LHCN-M2 (cell line): ENCODE data around the gene LSS. TPM values are rescaled to one million over a fixed set of nuclear protein-coding genes. Genes with fewer than 3 reads are reported as not detected.
A peak's percentile ranks its signal among the peaks of the same experiment; 100 is the strongest.
"Not testable (repeated sequence)": the region's sequence is repeated elsewhere in the genome, so short reads cannot be mapped to it uniquely, and the experiment has no call there.

Source experiments
- DNase-seq: peaks from one replicate; pipeline ENCODE4 v3.0.0-alpha.2; 2012; ENCODE audit warnings: low read depth
- total RNA-seq: library from RNA; depleted of rRNA; stranded (reverse); fragments of >200 nt; gene quantifications from 2 replicates; pipeline ENCODE4 v1.2.3, GENCODE V29; 2014

The LSS gene
- total RNA-seq, 1 experiment from 2014 or later = 65.3 TPM

GRCh38 chr21:46153247-46154154, 75.1 kb downstream of the LSS start:
- peak; percentile 28 for DNase-seq

DNA sequence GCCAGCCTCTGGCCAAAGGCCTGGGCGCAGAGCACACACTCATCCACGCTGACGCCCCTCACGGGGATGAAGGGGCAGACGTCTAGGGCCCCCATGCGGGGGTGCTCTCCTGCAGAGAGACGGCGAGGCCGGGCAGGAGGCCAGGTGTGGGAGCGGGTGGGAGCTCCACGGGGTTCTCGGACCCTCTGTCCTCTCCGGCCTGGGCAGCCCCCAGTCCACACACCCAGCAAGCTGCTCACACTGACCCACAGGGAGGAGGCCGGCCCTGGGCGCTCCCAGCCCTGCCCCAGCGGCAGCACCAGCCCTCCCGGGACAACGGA, 75.7 kb downstream of the LSS start:
- no peak for DNase-seq

- DNase-seq = no peak
Observed at GRCh38 chr21:46151989-46152926, 76.3 kb downstream of the LSS start.

GRCh38 chr21:46151261-46151988, 77.1 kb downstream of the LSS start:
- DNase-seq = no peak

GRCh38 chr21:46150491-46151121, 78.0 kb downstream of the LSS start:
- DNase-seq = no peak

DNA sequence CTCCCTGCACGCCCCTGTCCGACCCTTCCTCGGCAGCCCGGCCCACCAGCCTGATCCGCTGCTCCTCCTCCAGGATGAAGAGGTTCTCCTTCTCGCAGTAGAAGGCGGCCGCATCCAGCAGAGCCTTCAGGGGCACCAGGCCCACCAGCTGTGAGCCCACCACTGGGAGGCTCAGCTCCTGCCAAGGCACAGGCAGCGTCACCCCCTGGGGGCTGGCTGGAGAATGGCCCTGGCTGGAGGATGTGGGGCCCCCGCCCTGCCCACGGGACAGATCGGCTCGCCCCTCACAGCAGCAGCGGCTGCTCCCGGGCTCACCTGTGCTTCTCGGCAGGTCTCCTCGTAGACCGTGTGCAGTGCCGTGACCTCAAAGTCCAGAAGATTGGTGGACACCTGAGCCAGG, 78.5 kb downstream of the LSS start:
- DNase-seq = no peak

- no peak for DNase-seq
Observed at GRCh38 chr21:46149205-46149901, 79.2 kb downstream of the LSS start.

DNA sequence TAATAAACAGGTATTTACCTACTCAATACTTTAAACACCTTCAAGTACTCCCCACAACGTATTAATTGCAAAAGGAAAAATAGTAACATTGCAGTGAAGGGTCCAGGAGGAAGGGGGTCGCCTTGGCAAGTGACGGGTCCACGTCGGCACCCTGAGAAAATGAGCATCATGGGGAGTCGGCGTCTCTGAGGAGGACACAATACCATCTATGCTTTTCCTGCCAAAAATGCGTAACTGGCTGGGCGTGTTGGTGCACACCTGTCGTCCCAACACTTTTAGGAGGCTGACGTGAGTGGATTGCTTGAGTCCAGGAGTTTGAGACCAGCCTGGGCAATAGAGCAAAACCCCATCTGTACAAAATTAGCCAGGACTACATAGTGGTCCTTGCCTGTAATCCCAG, 80.5 kb downstream of the LSS start:
- DNase-seq = no peak

DNA sequence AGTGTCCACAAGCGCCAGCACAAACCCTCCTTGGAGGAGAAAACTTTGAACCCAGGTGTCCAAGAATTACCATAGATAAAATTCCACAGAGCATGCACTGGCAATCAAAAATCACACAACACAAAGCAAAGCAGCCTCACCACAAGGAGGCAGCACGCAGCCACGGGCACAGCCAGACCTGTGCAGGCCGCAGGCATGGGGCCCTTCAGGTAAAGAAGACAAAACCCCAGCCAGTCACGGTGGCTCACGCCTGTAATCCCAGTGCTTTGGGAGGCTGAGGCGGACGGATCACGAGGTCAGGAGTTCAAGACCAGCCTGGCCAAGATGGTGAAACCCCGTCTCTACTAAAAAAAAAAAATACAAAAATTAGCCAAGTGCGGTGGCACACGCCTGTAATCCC, 81.1 kb downstream of the LSS start:
- not testable (repeated sequence) for DNase-seq

GRCh38 chr21:46146856-46147255, 81.7 kb downstream of the LSS start:
- no peak for DNase-seq

DNA sequence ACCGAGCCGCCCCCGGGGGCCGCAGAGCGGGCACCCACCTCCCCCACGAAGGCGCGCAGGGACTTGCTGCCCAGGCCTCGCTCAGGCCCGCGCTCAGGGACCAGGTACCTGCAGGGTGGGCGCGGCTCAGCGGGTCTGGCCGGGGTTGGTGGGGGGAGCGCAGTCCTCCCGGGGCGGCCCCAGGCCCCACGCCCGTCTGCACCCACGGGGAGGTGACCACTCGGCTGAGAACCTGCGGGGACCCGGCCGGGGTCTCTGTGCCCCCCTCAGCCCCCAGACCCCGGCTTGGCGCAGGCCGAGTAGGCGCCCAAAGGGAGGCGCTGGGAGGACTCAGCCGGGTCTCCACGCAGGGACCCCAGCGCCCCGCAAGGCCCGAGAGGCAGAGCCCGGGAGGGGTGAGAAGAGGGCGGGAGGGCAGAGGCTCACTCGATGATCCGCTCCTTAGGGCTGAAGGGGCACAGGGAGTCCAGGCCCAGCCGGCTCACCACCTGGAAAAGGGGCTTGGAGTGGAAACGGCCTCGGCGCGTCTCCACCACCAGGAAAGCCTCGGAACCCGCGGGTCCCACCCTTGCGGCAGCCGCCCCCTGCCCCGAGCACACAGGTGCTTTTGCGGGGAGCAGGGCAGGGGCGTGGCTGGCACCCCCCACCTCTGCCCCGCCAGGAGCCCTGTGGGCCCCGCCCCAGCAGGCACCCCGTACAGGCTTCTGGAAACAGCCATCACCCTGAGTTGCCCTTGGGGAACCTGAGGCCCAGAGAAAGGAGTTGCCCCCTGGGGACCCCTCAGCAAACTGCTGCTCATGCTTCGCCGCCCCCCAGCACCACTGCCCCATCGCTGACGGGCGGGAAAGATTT, 82.5 kb downstream of the LSS start:
- no peak for DNase-seq

DNA sequence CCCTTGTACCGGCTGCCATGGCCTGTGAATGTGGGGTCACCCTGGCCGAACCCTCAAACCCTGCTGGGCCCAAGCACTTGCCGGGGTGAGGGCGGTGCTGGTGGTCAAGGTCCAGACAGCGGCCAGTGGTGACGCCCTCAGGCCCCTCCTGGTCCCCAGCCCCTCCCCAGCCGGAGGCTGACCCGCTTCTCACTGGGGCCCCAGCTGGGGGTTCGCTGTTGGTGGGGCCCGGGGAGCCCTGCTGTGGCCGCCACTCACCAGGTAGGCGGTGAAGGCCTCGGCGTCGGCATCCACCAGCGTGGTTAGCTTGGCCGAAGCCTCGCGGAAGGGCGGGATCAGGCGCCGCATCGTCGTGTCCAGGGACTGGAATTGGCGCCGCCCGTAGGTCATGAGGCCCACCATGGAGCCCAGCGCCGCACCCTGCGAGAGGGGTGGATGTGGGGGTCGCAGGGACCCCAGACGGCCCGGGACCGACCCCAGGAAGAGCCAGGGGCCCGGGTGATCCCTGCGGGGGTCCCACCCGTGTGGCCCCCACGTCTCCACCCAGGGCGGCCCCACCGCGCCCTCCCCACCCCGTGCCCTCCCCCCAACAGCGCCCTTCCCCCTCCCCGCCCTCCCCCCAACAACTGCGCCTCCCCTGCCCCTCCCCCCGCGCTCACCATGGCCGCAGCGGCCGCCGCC, 83.3 kb downstream of the LSS start:
- no peak for DNase-seq

DNA sequence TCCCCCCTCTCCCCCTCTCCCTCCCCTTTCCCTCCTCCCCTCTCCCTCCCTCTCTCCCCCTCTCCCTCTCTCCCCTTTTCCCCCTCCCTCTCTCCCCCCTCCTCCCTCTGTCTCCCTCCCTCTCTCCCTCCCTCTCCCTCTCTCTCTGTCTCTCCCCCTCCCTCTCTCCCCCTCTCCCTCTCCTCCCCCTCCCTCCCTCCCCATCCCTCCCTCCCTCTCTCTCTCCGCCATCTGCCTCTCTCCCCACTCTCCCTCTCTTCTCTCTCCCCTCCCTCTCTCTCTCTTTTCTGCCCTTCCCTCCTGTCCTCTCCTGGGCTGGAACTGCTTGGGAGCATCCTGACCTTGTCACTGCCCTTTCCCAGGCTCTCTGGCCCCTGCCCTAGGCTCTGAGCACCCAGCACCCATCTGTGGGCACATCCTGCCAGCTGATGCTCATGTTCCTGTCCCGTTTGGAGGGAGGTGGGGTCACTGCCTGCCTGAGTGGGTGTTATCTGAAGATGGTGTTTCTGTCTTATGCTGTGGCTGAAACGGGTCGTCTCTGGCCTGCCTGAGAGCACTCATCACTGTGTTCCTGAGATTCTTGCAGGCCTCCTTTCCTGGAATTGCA, 84.0 kb downstream of the LSS start:
- DNase-seq = no peak

DNA sequence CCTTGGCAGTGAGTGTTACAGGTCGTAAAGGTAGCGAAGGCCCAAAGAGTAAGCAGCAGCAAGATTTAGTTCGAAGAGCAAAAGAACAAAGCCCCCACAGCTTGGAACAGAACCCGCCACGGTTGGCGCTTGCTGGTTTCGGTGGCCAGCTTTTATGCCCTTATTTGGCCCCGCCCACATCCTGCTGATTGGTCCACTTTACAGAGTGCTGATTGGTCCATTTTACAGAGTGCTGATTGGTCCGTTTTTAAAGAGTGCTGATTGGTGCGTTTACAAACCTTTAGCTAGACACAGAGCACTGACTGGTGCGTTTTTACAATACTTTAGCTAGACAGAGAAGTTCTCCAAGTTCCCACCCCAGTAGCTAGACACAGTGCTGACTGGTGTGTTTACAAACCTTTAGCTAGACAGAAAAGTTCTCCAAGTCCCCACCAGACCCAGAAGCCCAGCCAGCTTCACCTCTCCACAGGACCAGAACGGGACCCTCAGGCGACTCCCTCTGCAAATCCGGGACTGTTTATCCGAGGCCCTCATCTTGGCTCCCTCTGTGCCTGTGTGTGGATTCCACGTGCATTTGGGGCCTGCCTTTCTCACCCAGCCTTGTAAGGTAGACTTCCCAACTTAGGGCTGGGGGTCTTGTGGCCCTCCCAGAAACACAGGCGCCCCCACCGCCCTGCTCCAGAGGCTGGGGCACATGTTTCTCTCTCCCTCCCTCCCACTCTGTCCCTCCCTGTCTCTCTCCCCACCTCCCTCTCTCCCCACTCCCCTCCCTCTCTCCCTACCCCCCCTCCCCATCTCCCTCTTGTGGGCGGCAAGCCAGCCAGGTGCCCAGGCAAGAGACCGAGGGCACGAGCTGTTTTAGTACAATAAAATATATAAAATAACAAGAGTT, 85.7 kb downstream of the LSS start:
- no peak for DNase-seq

DNA sequence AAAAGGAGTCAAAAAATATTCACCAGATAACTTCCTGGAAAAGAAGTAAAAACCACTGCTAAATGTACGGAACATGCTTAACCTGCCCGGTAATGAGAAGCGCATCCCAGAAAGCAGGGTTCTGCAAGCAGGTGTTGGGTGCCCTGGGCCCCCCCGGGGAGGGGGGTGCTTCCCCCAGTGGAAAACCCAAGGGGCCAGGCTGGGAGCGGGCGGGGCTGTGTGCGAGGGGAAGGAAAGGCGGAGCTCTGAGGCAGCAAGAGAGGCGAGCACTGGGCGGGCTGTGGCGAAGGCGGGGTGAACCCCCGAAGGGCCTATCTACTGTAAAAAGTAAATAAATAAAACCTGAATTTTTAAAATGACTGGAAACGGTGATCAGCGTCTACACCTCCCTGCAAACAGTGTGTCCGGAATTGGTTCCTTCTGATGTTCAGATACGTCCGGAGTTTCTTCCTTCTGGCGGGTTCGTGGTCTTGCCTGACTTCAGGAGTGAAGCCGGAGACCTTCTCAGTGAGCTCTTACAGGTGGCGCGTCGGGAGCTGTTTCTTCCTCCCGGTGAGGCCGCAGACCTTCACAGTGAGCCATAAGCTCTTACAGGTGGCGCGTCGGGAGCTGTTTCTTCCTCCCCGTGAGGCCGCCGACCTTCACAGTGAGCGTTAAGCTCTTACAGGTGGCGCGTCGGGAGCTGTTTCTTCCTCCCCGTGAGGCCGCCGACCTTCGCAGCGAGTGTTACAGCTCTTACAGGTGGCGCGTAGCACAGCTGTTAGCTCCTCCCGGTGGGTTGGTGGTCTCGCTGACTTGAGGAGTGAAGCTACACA, 86.6 kb downstream of the LSS start:
- no peak for DNase-seq

DNA sequence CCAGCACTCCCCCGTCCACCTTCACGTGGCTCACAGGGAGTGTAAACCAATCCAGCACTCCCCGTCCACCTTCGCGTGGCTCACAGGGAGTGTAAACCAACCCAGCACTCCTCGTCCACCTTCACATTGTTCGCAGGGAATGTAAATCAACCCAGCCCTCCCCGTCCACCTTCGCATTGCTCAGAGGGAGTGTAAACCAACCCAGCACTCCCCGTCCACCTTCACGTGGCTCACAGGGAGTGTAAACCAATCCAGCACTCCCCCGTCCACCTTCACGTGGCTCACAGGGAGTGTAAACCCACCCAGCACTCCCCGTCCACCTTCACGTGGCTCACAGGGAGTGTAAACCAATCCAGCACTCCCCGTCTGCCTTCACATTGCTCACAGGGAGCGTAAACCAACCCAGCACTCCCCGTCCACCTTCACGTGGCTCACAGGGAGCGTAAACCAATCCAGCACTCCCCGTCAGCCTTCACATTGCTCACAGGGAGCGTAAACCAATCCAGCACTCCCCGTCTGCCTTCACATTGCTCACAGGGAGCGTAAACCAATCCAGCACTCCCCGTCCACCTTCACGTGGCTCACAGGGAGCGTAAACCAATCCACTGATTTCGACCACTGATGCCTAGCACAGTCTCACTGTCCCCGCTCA, 88.1 kb downstream of the LSS start:
- DNase-seq = not testable (repeated sequence)
